NB4 (cell line): ENCODE data around the gene VWA2.

Experiments
- MYC ChIP-seq: IDR thresholded peaks from 2 replicates; pipeline ENCODE4 v1.6.1; 2011; ENCODE audit warnings: low read depth, low read length
- POLR2A ChIP-seq: IDR thresholded peaks from 2 replicates; pipeline ENCODE4 v1.6.1; 2011; ENCODE audit warnings: mild to moderate bottlenecking; ENCODE audit not compliant: insufficient read length; ENCODE audit errors: extremely low read depth
- TF ChIP-seq, protein P1 (sequence below): IDR thresholded peaks from one replicate; pipeline ENCODE4 v1.5.1; 2012; ENCODE audit warnings: low read depth, low read length

DNA sequence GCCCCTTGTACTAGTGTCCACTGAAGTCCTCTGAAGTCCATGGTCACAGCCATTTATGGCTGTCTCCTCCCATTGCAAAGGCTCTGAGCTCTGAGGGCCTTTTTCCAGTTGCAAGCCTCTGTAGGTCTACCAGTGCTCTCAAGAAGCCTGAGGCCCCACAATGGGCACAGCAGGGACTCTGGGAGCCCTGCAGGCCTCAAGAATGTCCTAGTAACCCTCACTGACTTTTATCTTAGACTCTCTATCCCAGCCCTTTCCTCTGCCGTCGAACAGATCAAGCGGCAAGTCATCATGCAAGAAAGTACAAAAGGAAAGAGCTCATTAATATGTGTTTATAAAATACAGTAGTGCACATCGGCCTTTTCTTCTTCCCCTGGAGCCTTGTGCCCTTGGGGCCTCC, 23.4 kb downstream of the VWA2 start:
- TF ChIP-seq, protein P1, sequence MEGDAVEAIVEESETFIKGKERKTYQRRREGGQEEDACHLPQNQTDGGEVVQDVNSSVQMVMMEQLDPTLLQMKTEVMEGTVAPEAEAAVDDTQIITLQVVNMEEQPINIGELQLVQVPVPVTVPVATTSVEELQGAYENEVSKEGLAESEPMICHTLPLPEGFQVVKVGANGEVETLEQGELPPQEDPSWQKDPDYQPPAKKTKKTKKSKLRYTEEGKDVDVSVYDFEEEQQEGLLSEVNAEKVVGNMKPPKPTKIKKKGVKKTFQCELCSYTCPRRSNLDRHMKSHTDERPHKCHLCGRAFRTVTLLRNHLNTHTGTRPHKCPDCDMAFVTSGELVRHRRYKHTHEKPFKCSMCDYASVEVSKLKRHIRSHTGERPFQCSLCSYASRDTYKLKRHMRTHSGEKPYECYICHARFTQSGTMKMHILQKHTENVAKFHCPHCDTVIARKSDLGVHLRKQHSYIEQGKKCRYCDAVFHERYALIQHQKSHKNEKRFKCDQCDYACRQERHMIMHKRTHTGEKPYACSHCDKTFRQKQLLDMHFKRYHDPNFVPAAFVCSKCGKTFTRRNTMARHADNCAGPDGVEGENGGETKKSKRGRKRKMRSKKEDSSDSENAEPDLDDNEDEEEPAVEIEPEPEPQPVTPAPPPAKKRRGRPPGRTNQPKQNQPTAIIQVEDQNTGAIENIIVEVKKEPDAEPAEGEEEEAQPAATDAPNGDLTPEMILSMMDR, result no peak
- TF ChIP-seq MYC (no peak), POLR2A (no peak)
